Astrocyte of the spinal cord (primary cell): Measurements from ENCODE around the gene COL6A1.
A peak's percentile ranks its signal among the peaks of the same experiment; 100 is the strongest.

ENCODE experiments used
- DNase-seq: peaks from one replicate; pipeline ENCODE4 v3.0.0; 2011; ENCODE audit warnings: low read depth, low spot score
- H3K4me3 ChIP-seq: 2 replicates; pipeline ENCODE4 v1.5.1; 2011; ENCODE audit warnings: low read depth, mild to moderate bottlenecking, low read length, moderate library complexity
- in situ Hi-C: cut with HindIII; loops from 2 replicates; pipeline ENCODE4 v1.10.0; 2017; ENCODE audit warnings: low sequenced_read_pairs
- TF ChIP-seq, protein P1 (sequence below): IDR thresholded peaks from 2 replicates; pipeline ENCODE4 v1.5.1; 2012; ENCODE audit warnings: low read depth, mild to moderate bottlenecking, low read length, inconsistent platforms

The COL6A1 gene

GRCh38 chr21:45977396-45977795, 4.2 kb upstream of the COL6A1 start:
- in situ Hi-C loops: no loop called here
- no peak for DNase-seq
- TF ChIP-seq, protein P1, sequence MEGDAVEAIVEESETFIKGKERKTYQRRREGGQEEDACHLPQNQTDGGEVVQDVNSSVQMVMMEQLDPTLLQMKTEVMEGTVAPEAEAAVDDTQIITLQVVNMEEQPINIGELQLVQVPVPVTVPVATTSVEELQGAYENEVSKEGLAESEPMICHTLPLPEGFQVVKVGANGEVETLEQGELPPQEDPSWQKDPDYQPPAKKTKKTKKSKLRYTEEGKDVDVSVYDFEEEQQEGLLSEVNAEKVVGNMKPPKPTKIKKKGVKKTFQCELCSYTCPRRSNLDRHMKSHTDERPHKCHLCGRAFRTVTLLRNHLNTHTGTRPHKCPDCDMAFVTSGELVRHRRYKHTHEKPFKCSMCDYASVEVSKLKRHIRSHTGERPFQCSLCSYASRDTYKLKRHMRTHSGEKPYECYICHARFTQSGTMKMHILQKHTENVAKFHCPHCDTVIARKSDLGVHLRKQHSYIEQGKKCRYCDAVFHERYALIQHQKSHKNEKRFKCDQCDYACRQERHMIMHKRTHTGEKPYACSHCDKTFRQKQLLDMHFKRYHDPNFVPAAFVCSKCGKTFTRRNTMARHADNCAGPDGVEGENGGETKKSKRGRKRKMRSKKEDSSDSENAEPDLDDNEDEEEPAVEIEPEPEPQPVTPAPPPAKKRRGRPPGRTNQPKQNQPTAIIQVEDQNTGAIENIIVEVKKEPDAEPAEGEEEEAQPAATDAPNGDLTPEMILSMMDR: peak; percentile 0
- H3K4me3 ChIP-seq: no peak overlapping the region

GRCh38 chr21:45979141-45979631, 2.4 kb upstream of the COL6A1 start:
- no peak overlapping the region for H3K4me3 ChIP-seq
- peak; percentile 47 for DNase-seq
- TF ChIP-seq, protein P1: no peak
- in situ Hi-C loops: no loop called here

DNA sequence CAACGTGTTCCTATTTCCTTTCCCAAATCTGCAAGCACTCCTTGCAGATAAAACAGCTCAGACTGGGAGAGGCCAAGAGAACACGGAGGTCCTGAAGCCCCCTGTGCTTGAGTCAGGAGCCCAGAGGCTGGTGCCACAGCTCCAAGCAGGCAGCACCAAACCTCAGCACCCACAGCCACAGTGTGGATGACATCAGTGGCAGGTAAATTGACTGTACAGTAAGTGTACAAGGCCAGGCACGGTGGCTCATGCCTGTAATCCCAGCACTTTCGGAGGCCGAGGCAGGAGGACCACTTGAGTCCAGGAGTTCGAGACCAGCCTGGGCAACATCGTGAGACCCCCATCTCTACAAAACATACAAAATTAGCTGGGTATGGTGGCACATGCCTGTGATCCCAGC, 1.9 kb upstream of the COL6A1 start:
- H3K4me3 ChIP-seq: no peak overlapping the region
- in situ Hi-C loops: no loop called here
- DNase-seq: no peak
- TF ChIP-seq, protein P1: no peak

- no peak for DNase-seq
- TF ChIP-seq, protein P1: no peak
- in situ Hi-C loops: no loop called here
- no peak overlapping the region for H3K4me3 ChIP-seq
Measured at GRCh38 chr21:45980271-45980670, 1.3 kb upstream of the COL6A1 start.

GRCh38 chr21:45980697-45981096, 873 bp upstream of the COL6A1 start:
- H3K4me3 ChIP-seq: peak overlapping the region; percentile 45
- TF ChIP-seq, protein P1: no peak
- in situ Hi-C loops: no loop called here
- DNase-seq: no peak

GRCh38 chr21:45982092-45982757, 655 bp downstream of the COL6A1 start:
- H3K4me3 ChIP-seq: peak overlapping the region; percentile 81
- in situ Hi-C loops: no loop called here
- no peak for DNase-seq
- TF ChIP-seq, protein P1: no peak
